Myocyte (in vitro differentiated cells): Measurements from ENCODE around the gene IPMK. TPM values are rescaled to one million over a fixed set of nuclear protein-coding genes. Genes with fewer than 3 reads are reported as not detected.
"Not testable (repeated sequence)": the region's sequence is repeated elsewhere in the genome, so short reads cannot be mapped to it uniquely, and the experiment has no call there.

Source experiments
- DNase-seq: peaks from one replicate; pipeline ENCODE4 v3.0.0-alpha.2; 2012; ENCODE audit warnings: low read depth
- total RNA-seq: library from RNA; depleted of rRNA; stranded (reverse); fragments of >200 nt; gene quantifications from 2 replicates; pipeline ENCODE4 v1.2.3, GENCODE V29; 2014

Gene IPMK
- total RNA-seq, 1 donor from 2014 or later: 7.3 TPM

- no peak for DNase-seq
Measured at GRCh38 chr10:58268454-58268945, 806 bp upstream of the IPMK start.

- DNase-seq: peak; percentile 37
Measured at GRCh38 chr10:58266826-58267712, 625 bp downstream of the IPMK start.

GRCh38 chr10:58266003-58266825 is 1.5 kb downstream of the IPMK start:
- DNase-seq: peak; percentile 32

GRCh38 chr10:58265249-58265648 is 2.4 kb downstream of the IPMK start:
- DNase-seq: no peak

- DNase-seq: no peak
Measured at GRCh38 chr10:58264780-58265179, 2.9 kb downstream of the IPMK start.

- no peak for DNase-seq
Measured at GRCh38 chr10:58262766-58263165, 4.9 kb downstream of the IPMK start.

- no peak for DNase-seq
Measured at GRCh38 chr10:58260334-58260733, 7.4 kb downstream of the IPMK start.

- DNase-seq: no peak
Measured at GRCh38 chr10:58258977-58259692, 8.6 kb downstream of the IPMK start.

GRCh38 chr10:58256013-58256780 is 11.5 kb downstream of the IPMK start:
- DNase-seq: not testable (repeated sequence)

GRCh38 chr10:58254644-58255043 is 13.1 kb downstream of the IPMK start:
- no peak for DNase-seq

- no peak for DNase-seq
Measured at GRCh38 chr10:58253184-58253583, 14.5 kb downstream of the IPMK start.

GRCh38 chr10:58244666-58245065 is 23.0 kb downstream of the IPMK start:
- DNase-seq: not testable (repeated sequence)

GRCh38 chr10:58244242-58244641 is 23.5 kb downstream of the IPMK start:
- DNase-seq: not testable (repeated sequence)

- not testable (repeated sequence) for DNase-seq
Measured at GRCh38 chr10:58243801-58244200, 23.9 kb downstream of the IPMK start.

- DNase-seq: no peak
Measured at GRCh38 chr10:58243269-58243668, 24.4 kb downstream of the IPMK start.

GRCh38 chr10:58241346-58241745 is 26.3 kb downstream of the IPMK start:
- no peak for DNase-seq

- no peak for DNase-seq
Measured at GRCh38 chr10:58240531-58240930, 27.2 kb downstream of the IPMK start.

GRCh38 chr10:58239561-58240169 is 28.0 kb downstream of the IPMK start:
- DNase-seq: no peak

- DNase-seq: peak; percentile 33
Measured at GRCh38 chr10:58237014-58237834, 30.5 kb downstream of the IPMK start.
